GM18505 (cell line): ENCODE measurements around the gene MTERF1.
A peak's percentile ranks its signal among the peaks of the same experiment; 100 is the strongest.
"Not testable (repeated sequence)": the region's sequence is repeated elsewhere in the genome, so short reads cannot be mapped to it uniquely, and the experiment has no call there.

Experiments used
- ATAC-seq: cut with Tn5 transposase; IDR thresholded peaks from one replicate; pipeline ENCODE4 v1.9.1; 2021; ENCODE audit not compliant: unreplicated experiment
- POLR2A ChIP-seq: IDR thresholded peaks from 4 replicates; pipeline ENCODE4 v1.6.1; 2011; ENCODE audit warnings: borderline replicate concordance; ENCODE audit not compliant: insufficient read depth, insufficient read length; ENCODE audit errors: extremely low read depth

Gene MTERF1

DNA sequence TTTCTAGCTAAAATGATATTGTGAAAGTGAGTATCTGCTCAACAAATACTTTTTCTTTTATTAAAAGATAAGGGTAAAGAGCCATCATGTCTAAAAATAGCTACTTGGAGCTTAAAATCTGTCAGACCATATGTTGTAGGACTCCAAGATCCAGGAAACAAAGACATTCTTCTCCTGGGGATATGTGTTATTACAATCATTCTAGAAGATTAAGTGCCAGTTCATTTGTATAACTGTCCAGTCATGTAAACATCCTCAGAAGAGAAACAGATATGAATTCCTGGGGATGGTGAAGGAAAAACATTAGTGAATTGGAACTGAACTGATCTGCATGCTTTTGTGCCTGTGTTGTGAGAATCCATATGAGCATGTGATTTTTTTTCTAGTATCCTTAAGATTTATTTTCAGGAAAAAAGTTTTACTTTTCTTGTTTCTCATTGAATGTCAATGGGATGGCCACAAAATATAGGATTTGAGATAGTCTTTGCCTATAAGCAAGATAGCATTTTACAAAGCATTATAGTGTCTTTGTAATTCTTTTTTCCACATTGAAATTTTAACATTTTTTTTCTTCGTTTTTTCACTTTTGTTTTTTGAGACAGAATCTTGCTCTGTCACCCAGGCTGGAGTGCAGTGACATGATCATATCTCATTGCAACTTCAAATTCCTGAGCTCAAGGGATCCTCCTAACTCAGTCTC, 14.4 kb upstream of the MTERF1 start:
- no peak for ATAC-seq

DNA sequence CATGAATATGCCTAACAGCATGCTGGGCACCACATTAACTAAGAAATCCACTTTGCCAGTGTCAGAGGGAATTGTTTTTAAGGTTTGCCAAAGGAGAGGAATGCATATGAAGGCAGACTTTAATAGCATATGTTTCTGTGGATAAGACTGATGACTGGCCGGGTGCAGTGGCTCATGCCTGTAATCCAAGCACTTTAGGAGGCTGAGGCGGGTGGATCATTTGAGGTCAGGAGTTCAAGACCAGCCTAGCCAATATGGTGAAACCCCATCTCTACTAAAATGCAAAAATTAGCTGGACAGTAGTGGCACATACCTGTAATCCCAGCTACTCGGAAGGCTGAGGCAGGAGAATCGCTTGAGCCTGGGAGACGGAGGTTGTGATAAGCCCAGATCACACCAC, 13.2 kb upstream of the MTERF1 start:
- not testable (repeated sequence) for ATAC-seq

More for the DNA sequence above, 14.4 kb upstream of the MTERF1 start:
- no peak for TF ChIP-seq POLR2A

DNA sequence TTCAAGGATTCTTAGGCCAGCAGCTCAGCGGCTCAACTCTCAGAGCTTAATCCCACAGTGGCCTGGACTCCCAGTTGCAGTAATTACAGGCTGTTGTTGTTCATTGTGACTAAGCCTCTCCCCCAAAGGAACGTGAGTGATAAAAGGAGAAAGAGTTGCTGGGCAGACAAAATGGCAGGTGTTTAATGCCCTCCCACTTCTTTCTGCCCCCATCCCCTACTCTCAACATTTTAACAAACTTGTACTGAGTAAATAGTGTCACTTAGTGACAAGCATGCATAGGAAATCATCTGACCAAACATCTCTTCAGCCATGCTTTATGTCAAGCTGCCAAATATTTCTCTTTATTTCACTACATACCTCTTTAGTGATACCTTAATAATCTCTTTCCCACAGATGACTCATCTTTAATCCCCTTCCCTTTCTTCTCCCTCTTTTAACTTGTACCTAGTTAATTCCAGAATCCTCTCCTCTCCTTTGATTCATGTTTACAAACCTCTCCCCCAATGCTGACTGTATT, 12.4 kb upstream of the MTERF1 start:
- no peak for TF ChIP-seq POLR2A
- no peak for ATAC-seq

DNA sequence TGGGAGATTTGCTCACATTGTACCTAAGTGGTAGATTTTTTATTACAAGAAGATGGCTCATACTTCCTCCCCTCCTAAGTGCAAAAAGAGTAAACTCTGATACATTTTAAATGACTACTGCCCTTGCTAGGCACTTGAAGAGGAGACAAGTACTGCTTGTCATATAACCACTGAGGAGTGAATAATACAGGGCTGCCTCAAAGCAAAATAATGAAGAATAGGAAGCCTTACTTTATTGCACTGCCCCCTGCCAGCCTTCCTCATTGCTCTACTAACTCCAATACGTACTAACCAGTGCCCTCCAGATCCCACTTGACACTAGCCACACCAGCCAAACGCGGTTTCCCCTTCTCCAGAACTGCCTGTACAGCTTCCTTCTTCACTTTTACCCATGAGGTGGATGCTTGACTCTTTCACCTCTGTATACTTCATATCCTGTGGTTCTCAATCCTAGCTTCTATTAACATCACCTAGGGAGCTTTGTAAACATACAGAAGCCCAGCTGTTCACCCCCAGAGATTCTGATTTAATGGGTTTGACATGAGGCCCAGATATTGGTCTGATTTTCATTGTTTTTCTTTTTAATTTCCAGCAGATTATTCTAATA, 11.7 kb upstream of the MTERF1 start:
- TF ChIP-seq POLR2A: no peak
- no peak for ATAC-seq

DNA sequence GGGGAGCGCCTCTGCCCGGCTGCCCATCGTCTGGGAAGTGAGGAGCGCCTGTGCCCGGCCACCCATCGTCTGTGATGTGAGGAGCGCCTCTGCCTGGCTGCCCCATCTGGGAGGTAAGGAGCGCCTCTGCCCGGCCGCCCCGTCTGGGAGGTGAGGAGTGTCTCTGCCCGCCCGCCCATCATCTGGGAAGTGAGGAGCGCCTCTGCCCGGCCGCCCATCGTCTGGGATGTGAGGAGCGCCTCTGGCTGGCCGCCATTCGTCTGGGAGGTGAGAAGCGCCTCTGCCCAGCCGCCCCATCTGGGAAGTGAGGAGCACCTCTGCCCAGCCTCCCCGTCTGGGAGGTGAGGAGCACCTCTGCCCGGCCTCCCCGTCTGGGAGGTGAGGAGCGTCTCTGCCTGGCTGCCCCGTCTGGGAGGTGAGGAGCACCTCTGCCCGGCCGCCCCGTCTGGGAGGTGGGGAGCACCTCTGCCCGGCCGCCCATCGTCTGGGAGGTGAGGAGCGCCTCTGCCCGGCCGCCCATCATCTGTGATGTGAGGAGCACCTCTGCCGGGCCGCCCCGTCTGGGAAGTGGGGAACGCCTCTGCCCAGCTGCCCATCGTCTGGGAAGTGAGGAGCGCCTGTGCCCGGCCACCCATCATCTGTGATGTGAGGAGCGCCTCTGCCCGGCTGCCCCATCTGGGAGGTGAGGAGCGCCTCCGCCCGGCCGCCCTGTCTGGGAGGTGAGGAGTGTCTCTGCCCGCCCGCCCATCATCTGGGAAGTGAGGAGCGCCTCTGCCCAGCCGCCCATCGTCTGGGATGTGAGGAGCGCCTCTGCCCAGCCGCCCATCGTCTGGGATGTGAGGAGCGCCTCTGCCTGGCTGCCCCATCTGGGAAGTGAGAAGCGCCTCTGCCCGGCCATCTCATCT, 8.0 kb upstream of the MTERF1 start:
- ATAC-seq: not testable (repeated sequence)

DNA sequence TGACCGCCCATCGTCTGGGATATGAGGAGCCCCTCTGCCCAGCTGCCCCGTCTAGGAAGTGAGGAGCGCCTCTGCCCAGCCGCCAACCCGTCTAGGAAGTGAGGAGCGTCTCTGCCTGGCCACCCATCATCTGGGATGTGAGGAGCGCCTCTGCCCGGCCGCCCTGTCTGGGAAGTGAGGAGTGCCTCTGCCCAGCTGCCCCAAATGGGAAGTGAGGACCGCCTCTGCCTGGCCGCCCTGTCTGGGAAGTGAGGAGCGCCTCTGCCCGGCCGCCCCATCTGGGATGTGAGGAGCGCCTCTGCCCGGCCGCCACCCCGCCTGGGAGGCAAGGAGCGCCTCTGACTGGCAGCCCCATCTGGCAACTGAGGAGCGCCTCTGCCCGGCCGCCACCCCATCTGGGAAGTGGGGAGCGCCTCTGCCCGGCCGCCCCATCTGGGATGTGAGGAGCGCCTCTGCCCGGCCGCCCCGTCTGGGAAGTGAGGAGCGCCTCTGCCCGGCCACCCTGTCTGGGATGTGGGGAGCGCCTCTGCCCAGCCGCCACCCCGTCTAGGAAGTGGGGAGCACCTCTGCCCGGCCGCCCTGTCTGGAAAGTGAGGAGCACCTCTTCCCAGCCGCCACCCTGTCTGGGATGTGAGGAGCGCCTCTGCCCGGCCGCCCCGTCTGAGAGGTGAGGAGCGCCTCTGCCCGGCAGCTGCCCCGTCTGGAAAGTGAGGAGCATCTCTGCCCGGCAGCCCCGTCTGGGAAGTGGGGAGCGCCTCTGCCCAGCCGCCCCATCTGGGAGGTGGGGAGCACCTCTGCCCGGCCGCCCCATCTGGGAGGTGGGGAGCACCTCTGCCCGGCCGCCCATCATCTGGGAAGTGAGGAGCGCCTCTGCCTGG, 7.1 kb upstream of the MTERF1 start:
- ATAC-seq: not testable (repeated sequence)

DNA sequence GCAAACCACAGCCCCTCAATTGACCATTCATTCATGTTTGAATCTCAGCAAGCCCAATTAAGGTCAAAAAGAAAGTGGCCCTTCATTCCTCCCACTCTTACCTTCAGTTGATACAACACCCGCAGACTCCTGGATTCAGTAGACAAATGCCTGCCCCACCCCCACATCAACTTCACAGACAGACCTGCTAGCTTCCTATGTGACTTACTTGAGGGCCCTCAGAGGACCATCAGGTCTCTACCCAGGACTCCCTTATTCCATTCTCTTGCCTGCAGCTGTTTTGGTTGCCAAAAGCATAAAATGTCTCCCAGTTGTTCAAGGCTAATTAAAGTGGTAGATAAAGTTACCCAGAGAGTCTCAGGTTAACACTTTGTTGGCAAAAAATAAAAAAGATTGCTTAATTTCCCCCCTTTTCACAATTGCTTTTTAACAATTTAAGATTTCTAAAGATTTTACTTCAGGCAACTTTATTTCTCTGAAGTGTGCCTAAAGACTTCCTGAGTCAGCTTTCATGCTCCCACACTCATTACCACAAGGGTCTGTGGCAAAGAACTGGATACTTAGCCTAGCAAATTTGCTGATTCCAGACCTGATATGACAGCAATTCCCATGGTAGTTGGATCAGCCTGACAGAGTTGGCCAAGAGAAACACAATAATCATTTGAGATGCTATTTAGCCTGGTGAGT, 3.3 kb upstream of the MTERF1 start:
- TF ChIP-seq POLR2A: no peak

DNA sequence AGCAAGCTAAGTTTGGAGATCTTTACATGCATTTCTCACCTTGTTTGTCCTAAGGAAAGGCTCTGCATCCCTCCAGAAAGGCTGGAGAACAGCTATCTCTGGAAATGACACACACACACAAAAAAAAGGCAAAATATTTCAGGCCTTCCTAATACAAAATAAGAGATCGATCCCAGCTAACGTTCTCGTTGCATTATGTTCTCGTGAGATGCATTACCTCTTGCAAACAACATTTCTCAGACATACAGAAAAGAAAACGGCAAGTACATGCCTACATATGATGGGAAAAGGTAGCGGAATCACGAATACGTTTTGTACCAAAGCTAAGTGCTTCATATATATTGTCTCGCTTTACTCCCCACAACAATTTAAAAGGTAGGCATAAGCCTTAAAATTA, 488 bp downstream of the MTERF1 start:
- no peak for TF ChIP-seq POLR2A
- peak; percentile 6 for ATAC-seq

More for the DNA sequence above, 3.3 kb upstream of the MTERF1 start:
- ATAC-seq: no peak

DNA sequence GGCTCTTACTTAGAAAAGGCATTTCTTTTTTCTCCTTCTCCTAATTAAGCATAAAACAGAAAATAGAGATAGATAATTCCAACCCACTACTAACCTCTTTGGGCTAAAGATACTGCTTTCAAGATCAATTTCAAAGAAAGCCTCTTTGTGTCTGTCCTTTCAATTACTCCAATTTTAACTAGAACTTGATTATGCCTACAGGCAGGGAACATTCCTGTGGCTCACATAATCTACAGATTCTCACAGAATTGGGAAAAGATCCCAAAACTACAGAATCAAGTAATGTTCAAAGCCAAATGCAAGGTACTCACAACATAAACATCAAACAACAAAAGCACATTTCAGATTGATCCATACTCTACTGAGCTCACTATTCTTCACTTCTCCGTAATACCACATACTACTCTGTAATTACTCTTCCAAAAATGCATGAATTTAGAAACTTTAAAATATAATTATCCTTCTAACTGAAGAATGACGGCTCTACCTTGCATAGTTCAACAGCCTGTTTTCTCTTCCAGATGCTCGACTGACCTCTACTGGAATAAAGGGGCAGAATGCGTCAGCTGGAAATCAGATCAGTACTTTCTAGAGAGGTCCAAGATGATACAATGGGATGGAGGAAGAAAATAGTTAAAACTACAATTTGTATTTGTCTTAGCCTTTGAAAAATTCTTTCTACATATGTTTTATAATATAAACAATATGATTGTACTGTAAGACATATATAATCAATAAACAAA, 3.9 kb downstream of the MTERF1 start:
- TF ChIP-seq POLR2A: no peak
- no peak for ATAC-seq

DNA sequence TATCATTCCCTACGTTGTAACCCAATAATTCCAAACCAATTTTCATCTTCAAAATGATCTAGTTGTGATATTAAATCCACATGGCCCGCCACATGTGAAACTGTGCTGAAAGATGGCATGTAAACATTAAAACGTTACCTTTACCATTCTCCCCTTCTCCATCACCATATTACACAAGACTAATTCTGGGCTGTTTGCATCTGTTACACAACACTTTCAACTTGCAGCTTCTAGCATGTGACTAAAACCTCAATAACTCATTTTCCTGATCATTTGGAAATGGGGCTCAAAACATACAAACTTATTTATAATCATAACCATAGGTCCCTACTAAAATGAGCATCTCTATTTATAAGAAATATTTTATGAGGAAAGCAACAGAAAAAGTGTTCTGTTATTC, 4.7 kb downstream of the MTERF1 start:
- TF ChIP-seq POLR2A: no peak
- no peak for ATAC-seq

DNA sequence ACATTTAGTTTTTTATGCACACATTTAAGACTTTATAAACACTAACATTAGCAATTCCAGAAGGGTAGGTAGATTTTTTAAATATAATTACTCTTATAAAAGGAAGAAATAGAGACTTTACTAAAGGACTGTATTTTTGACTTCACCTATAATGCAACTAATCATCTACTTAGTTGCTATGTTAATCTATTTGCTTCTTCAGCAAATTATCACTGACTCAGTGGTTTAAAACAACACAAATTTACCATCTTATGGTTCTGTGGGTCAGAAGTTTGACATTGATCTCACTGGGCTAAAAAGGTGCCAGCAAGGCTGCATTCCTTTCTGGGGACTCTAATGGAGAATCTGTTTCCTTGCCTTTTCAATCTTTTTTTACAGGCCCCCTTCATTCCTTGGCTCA, 7.6 kb downstream of the MTERF1 start:
- ATAC-seq: no peak
- no peak for TF ChIP-seq POLR2A

DNA sequence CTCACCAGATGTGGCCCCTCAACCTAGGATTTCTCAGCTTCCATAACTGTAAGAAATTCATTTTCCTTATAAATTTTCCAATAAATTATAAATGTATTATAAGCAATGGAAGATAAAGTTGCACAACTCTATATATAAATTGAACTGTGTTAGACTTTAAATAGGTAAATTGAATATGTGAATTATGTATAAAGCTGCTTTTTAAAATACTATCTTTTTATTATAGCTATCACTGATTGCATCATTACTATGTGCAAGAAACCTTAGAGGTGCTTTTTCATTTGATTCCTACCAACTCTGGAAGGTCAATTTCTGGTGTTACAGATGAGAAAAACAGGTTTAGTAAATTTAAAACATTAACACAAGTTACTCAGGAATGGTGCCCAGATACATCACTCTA, 8.4 kb downstream of the MTERF1 start:
- ATAC-seq: no peak
- no peak for TF ChIP-seq POLR2A
